GM19328 (cell line): ENCODE data around the gene ELOVL1.

Source experiments
- ATAC-seq: cut with Tn5 transposase; IDR thresholded peaks from one replicate; pipeline ENCODE4 v1.9.1; 2021; ENCODE audit warnings: mild to moderate bottlenecking, moderate library complexity; ENCODE audit not compliant: unreplicated experiment

The ELOVL1 gene

DNA sequence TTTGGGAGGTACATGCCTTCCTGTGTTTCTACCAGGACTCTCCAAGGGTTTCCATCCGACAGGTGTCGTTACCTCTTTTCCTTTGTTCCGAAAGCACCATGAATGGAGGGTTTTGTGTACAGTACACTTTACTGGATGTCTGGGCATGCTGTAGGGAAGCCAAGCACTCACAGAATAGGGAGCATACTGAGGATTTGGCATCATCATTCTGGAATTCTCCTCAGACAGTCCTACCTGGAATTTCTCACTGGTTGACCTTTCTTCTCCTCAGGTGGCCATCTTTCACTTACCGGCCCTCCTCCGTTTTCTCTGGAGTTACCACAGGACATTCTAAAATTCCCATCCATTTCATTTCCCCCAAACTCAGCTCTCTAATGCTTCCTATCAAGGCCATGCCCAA lies 36.1 kb downstream of the ELOVL1 start:
- no peak for ATAC-seq

DNA sequence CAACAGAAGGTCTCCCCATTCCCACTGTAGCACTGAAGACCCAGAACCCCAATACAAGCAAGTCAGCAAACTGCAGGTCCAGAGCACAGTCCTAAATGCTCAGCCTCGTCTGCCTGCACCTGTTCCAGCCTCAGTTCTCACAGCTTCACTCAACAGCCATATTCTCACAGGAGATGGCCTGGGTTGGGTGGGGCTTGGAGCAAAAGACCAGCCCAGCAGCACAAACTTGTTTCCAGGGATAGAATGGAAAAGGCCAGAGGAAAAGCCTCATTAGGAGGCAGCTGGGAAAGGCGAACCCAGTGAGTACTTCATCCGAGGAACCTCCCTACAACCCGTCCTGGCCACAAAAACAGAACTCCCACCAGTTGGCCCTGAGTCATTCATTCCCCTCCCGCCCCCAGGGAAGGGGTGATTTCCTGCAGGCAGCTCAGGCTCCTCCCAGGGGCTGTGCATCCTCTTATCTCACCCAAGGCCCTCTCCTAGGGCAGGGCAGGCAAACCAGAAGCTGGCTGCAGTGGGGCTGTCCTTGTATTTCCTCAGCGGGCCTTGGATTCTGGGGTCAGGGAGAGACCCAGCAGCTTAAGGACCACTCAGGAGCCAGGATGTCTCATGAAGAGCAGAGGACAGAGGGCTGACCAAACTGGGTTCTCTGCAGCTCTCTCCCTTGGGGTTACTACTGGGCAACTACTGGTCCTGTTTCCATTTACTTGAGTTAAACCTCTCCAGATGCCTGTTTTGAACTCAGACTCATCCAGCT lies 37.6 kb downstream of the ELOVL1 start:
- ATAC-seq: no peak

GRCh38 chr1:43327549-43328292 lies 40.1 kb downstream of the ELOVL1 start:
- no peak for ATAC-seq

GRCh38 chr1:43325381-43325780 lies 42.4 kb downstream of the ELOVL1 start:
- no peak for ATAC-seq

DNA sequence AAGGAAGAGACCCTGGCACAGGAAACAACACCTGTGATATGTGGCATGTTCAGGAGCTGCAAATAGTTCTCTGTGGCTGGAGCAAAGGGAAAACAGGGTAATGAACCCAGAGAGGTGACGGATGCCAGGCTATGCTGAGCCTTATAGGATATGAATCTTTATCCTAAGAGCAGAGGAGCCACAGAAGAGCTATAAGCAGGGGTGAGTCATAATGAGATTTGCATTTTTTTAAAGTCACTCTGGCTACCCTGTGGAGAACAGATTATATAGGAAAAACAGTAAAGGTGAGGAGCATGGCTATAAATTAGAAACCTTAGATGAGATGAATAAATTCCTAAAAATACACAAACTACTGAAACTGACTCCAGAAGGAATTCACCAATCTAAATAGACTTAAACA lies 43.0 kb downstream of the ELOVL1 start:
- no peak for ATAC-seq

DNA sequence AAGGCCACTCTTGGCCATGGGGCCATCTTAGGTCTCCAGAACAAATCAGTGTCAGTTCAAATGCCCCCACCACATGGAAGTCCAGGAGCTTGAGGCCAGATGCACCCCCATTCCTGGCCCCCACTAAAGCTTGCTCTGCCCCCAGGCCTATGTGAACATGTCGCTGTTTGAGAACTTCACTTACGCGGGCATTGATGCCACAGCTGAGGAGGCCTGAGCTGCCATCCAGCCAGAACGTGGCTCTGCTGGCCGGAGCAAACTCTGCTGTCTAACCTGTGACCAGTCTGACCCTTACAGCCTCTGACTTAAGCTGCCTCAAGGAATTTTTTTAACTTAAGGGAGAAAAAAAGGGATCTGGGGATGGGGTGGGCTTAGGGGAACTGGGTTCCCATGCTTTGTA lies 45.3 kb downstream of the ELOVL1 start:
- ATAC-seq: no peak

- no peak for ATAC-seq
Observed at GRCh38 chr1:43321331-43321891, 46.4 kb downstream of the ELOVL1 start.

- no peak for ATAC-seq
Observed at GRCh38 chr1:43319766-43320165, 48.0 kb downstream of the ELOVL1 start.

DNA sequence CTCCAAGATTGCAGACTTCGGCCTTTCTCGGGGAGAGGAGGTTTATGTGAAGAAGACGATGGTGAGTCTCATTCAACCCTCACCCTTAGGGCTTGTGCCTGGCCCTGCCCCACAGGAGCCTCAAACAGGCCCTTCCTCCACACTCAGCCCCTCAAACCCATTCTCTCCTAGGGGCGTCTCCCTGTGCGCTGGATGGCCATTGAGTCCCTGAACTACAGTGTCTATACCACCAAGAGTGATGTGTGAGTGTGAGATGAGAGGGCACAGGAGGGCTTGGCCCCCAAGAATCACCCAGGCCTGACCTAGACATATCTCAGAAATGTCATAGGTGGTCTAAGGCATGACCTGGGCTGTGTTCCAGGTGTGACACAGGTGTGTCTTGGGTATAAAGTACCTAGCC lies 48.5 kb downstream of the ELOVL1 start:
- no peak for ATAC-seq

DNA sequence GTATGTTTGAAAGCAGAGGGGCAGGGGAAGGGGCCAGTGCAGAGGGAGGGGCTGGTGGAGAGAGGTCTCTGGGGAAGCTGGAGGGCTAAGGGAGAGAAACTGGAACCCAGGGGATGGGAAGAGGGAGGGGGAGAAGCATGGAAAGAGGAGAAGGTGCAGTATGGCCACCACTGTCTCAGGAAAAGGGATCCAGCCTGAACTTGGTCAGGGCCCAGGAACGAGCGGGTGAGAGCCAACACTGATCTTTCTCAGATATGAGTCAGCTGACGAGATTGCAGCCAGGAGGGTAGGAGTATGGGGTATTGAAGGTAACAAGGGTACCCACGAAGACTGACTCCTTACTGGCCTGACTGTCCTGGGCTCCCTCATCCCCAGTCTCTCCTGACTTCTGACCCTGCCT lies 49.0 kb downstream of the ELOVL1 start:
- ATAC-seq: no peak

DNA sequence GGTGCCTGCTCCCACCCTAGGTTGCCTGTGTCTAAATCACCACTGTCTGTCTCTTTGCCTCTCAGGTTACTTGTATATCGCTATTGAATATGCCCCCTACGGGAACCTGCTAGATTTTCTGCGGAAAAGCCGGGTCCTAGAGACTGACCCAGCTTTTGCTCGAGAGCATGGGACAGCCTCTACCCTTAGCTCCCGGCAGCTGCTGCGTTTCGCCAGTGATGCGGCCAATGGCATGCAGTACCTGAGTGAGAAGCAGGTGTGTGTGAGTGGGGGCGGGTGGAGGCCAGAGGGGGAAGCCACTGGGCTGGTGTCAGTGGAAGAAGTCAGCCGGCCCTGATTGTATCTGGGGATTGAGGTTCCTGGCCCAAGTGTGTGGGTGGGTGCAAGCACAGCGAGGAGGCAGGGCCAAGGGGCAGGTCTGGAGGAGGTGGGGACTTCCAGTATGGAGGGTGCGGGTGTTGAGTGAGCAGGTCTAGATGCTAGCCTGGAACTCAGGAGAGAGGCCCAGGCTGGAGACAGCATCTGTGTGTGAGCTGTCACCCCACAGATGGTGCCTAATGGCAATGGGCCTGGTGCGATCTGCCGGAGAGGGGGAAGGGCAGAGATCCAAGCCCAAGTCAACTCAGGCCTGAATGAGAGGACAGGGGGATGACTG lies 49.9 kb downstream of the ELOVL1 start:
- no peak for ATAC-seq

DNA sequence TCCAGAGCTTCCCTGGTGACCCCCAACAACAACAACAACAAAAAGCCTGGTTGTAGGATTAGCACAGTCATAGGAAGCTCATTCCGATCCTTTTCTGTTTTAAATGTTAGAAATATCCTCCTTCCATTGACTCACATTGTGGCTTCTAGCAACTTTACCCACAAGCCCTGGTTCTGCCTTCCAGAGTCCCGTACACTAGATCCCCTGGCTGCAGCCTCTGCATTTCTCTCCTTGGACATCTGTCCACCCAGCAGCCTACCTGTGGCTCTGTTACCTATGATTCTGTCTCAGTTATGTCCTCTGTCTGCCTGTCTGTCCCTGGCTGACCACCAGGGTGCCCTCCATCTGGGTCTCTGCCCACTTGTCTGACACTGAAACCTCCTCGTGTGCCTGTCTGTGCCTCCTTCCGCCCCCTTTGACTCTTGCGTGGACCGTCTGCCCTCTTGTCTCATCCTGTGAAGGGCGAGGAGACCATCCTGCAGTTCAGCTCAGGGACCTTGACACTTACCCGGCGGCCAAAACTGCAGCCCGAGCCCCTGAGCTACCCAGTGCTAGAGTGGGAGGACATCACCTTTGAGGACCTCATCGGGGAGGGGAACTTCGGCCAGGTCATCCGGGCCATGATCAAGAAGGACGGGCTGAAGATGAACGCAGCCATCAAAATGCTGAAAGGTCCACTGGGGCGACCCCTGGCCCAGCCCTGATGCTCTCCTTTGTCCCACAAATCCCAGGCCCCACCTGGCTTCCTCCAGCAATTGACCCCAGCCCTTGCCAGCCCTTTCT lies 50.9 kb downstream of the ELOVL1 start:
- no peak for ATAC-seq

DNA sequence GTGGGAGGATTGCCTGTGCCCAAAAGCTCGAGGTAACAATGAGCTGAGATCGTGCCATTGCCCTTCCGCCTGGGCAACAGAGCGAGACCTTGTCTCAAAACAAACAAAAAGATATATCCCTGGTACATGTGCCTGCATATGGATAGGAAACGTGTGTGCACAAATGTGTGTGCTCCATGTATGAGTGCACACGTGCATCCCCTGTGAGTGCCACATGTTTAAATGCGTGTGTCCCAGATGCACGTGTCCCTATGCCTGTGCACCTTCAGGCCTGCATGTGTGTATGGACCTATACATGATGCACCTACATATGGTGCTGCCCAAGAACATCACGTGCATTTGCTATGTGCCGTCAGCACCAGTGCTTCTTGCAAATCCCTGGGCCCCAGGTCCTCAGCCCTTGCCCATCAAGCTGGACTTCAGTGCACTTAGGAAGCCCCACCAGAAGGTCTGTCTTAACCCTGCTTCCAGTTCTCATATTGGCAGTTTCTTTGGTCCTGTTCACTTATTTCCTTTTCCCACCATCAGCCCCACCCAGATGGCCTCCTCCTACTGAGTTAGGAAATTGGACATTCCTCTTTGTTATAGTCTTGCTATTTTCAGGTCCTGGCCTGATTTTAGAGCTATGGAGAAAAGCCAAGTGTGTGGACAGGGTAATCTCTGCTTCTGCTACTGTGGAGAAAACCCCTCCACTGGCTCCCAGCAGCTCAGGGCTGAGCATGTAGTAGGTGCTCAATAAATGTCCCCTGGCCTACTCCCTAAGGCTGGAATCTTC lies 51.7 kb downstream of the ELOVL1 start:
- no peak for ATAC-seq

DNA sequence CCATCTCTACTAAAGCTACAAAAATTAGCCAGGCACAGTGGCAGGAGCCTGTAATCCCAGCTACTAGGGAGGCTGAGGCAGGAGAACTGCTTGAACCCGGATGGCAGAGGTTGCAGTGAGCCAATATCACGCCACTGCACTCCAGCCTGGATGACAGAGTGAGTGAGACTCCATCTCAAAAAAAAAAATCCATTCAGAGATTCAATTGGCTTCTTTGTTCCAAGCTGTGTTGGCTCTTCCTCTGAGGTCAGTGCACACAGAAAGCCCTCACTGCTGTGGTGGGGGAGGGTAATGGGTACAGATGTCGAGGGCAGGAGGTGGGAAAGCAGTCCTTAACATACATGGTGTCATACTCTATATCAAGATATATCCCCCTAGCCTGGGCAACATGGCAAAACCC lies 52.3 kb downstream of the ELOVL1 start:
- ATAC-seq: no peak

- no peak for ATAC-seq
Observed at GRCh38 chr1:43314233-43314632, 53.6 kb downstream of the ELOVL1 start.

DNA sequence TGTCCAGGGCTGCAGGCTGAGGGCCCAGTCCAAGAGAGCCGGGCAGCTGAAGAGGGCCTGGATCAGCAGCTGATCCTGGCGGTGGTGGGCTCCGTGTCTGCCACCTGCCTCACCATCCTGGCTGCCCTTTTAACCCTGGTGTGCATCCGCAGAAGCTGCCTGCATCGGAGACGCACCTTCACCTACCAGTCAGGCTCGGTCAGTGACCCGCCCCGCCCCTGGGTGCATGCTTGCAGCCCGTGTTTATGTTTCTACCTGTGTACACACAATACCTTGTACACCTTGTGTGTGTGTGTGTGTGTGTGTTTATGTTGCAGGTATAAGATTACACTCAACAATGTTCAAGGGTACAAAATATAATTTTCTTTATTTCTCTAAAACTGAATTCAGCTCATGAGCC lies 54.0 kb downstream of the ELOVL1 start:
- no peak for ATAC-seq
